Embryonic facial prominence (tissue), 1 donor: ENCODE data around the gene SGCD.
"Not testable (repeated sequence)": the region's sequence is repeated elsewhere in the genome, so short reads cannot be mapped to it uniquely, and the experiment has no call there.

ENCODE experiments used
- DNase-seq: peaks from one replicate; pipeline ENCODE4 v3.0.0-alpha.2; 2016; ENCODE audit errors: extremely low spot score

SGCD gene

DNA sequence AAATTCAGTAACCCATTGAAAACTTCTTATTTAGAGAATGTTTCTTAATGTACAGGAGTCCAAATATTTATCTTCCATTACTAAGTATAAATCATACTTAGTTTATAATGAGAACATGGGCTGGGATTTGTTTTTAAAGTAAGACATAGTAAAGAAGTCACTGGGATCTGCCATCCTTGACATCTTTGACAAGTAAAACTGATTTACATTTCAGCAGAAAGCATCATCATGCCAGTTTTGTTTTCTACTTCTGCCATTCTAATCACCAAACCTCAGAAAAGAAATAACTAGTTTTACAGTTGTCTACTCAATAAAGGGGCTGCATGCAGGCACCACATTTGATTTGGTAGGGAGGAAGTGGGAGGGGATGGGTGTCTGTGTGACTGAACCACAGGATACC lies 301.5 kb downstream of the SGCD start:
- no peak for DNase-seq

DNA sequence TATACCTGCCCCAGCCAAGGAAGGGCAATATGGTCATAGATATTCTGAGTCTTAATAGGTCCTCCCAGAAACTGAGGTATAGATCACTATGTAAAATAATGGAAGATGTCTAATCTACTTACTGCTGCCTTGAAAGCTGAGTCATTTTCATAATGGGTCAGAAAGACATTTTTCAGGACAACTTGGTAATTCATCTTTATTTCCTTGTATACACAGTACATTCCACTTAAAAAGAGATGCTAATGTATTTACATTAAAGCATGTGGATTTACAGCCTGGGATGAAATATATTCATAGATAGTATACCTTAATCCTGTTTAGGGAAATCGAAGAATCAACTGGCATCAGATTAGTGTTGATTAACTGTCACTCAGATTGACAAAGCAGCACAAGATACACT lies 304.0 kb downstream of the SGCD start:
- no peak for DNase-seq

DNA sequence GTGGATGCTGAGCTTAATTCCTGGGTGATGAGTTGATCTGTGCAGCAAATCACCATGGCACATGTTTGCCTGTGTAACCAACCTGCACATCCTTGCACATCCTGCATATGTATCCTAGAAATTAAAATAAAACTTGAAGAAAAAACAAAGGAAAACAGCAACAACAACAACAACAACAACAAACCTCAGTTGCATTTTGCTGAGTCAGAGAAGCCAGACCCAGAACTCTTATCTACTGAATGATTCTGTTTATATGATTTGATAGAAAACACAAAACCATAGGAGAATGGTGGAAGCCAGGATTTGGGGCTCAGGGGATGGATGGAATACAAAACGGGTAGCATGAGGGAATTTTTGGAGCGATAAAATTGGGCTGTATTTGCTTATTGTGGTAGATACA lies 307.3 kb downstream of the SGCD start:
- DNase-seq: no peak

DNA sequence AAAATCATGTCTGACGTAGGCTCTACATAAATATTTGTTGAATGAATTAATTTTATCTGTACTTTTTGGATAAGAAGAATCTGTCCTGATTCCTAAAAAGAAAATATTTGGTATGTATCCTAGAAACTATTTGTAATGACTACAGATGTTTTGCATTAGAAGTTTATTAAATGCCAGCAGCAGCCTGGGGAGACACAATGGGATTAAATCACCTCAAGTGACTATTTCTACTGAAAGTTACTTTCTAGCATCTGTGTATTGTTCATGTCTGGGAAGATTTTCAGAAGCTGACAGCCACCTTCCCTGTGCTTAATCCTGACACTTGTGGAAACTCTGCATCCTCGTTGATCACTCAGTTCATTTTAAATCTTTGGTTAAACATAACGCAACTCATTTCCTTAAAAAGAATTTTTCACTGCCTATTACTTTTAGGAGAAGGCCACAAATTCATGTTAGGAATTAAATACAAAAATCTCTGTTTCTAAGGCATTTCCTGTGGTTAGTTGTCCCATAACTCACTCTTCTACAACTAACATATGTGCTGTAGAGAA lies 313.8 kb downstream of the SGCD start:
- DNase-seq: peak; percentile 66

DNA sequence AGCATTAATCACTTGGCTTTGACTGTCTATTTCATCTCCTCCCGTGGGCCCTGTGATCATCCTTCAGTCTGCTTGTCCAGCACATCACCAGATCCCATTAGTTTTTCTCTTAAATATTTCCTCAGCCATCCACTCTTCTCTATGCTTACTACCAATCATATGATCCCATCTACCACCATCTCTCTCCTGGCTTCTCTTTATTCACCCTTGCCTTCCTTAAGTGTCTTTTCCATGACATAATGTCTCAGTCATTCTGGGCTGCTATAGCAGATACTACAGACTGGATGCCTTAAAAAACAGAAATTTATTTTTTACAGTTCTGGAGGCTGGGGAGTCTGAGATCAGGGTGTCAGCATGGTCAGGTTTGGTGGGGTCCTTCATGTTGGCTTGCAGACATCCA lies 314.7 kb downstream of the SGCD start:
- DNase-seq: no peak

DNA sequence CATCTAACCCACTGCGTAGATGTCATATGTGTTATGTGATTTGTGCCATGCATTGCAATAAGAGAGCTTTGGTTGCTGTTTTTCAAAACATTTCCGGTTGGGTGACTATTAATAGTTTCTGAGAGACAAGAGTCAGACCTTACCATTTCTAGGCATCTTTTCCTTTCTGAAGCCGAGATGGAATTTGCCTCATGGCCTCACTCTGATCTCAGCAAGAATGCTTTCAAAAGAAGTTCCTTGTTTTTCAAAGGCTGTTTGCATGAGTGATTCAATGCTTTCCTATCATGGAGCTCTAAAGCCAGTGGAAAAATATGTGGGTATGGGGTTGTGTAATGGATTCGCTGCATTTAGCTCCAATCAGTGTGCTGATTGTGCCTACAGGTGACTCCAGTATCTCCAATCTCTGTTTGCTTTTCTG lies 320.1 kb downstream of the SGCD start:
- DNase-seq: no peak

DNA sequence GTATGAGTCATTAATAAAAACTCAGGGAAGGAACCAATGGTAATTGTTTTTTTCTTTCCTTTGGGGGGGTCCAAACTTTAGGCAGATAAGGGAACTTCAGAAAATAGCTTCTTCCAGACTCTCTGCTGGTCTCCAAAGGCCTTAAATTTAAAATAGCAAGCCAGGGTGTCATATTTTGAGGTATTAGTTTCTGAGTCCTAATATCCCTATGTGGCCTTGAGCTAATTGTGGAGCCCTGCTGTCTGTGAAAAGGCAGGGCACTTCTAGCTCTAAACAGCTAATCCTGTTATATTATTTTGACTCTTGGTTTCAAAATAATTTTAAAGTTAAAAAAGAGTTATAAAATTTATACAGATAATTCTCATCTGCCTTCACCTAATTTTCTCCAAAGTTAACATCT lies 327.5 kb downstream of the SGCD start:
- DNase-seq: no peak

DNA sequence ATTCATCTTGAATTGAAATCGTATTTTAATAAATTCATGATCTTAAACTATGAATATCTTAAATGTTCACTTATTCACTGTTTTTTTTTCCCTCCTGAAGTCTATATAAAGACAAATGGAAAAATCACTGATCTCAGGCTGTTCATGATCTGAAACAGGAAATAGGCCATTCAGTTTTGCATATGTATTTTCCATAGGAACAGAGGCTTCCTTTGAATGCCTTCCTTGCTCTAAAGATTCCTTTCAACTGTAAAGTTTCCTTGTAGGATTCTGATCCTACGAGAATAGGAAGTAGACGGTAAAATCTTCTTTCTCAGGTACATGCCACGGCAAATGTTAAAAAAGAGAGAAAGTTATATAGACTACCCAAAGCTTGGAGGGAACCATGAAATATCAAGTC lies 328.8 kb downstream of the SGCD start:
- no peak for DNase-seq

DNA sequence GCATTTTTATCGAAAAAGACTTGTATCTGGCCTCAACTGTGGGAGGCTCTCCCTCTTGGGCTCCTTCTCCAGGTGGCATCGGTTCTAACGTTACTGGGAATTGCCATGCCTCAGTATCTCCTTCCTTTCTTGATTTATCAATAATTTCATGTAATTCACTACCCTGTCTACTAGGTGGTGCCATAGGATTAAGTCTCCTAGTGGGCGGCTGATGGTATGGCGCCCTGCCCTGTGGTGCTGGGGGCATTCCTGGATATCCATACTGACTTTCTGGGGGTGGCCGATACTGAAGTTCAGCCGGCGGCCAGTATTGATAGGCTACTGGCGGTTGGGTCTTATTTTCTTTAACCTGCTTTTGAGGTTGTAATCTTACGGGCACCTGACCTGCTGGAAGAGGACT lies 337.9 kb downstream of the SGCD start:
- DNase-seq: not testable (repeated sequence)

DNA sequence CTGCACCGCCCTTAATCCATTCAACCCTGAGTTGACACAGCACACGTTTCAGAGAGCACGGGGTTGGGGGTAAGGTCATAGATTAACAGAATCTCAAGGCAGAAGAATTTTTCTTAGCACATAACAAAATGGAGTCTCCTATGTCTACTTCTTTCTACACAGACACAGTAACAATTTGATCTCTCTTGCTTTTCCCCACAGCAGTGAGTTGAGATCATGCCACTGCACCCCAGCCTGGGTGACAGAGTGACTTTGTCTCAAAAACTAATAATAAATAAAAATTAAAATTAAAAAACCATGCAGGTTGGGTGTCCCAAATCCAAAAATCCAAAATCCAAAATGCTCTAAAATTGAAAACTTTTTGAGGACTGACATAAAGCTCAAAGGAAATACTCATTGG lies 339.7 kb downstream of the SGCD start:
- not testable (repeated sequence) for DNase-seq

DNA sequence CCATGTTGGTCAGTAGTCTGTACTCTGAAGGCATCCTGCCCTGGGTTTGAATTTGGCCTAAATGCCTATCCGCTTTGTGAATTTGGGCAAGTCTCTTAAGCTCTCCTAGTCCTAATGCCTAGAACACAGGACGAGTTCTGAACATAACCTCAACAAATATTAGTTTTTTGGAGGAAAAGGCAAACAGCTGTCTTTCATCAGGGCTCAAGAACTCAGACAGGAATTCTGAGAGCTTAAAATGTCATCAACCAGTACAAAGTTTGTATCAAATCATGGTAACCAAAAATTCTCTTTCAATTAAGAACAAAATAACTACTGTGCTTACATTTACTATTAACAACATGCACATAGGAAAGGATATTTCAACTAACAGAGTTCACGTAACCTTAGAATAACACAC lies 340.7 kb downstream of the SGCD start:
- DNase-seq: no peak

DNA sequence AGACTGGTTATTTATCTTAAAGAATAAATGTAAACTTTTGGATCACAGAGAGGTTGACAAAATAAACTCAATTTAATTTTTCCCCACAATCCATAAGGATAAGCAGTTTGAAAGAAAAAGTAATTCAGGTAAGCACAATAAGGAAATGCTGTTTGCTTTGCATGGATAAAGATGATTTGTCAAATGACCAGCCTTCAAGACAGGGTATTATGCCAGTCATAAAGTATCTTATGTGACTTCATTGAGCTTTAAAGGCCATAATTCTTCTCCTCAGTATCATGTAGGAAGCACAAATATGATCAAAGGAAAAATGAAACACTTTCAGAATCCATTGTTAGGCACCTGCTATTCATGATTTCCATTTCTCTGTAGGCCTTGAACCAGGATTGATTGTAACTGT lies 342.5 kb downstream of the SGCD start:
- DNase-seq: no peak

DNA sequence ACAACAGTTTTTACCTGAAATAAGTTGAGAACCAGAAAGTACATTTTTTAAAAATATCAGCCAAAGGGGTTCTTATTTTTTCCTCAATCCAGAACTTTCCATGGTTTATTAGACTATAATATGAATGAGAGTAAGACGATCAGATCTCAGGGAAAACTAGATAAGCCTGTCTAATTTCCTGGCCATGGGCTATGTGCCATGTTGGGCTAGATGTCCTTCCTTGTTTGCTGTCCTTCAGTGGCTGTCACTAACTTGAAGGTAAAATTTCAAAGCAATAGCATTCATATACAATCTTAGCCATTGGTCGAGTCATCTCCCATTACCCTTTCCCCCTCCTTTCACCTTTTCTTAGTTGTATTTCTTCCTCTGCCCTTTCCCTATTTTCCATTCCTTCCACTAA lies 343.7 kb downstream of the SGCD start:
- no peak for DNase-seq

DNA sequence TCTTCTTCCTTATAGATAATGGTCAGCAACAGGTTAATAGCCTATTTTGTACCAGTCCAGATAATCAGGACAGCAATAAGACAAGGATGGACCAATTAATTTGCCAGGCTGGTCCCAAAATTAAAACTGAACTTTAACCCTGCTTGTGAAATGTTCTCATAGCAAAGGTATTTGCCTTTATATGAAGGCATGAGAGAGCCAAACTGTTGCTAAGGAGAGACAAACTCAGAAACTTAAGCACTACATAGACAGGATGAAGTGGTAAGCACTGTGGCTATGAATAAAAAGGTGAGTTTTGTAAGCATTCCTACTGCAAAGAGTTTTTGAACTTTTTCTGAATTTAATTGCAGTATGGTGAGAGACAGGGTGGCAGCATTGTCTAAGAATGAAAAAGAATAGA lies 348.4 kb downstream of the SGCD start:
- no peak for DNase-seq

DNA sequence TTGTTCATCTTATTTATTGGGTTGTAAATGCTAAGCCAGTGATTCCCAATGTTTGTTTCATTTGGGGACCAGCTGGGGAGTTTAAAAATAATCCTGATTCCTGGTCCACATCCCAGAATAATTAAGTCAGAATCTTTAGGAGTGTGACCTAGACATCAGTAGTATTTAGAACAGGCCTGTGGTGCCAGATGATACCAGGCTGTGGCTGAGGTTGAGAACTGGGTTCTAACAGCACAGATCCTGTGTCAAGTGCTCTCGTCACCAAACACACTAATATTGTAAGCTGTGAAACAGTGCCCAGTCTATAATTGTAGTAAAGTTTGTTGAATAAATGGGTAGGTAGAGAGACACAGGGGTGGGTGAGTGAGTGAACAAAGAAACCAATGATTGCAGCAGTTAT lies 351.0 kb downstream of the SGCD start:
- DNase-seq: no peak

DNA sequence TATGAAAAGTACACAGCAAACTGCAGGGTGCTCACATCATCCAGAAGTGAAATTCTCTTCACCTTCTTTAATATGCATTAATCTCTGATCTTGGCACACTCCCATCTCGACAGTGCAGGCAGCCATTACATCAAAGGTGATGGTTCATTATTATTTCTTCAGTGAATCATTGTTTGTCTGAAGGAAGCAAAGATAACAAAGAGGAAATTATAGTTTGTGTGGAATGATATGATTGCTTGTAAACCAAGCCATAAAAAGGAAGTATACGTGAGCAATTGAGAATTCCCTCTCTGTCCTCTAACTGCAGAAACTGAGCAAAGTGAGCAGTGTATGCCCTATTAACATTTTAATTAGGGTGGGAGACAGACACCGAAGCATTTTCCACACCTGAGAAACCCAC lies 351.5 kb downstream of the SGCD start:
- DNase-seq: no peak

DNA sequence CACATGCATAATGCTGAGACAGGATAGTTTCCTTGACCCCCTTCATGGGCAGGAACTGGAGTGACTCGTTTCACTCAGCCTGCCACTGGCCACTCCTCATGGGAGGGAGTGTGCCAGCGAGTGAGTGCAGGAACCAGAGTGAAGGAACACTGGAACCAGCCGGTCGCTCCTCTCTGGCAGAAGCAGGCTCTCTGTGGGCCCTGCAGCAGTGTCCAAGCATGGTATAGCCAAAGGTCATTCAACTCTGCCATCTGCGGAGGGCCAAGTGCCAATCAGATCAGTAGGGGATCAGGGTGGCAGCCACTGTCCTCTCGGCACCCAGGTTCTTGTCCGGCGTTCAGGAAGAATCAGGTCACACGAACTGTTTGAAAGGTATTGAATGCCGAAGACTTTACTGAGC lies 353.9 kb downstream of the SGCD start:
- DNase-seq: no peak

DNA sequence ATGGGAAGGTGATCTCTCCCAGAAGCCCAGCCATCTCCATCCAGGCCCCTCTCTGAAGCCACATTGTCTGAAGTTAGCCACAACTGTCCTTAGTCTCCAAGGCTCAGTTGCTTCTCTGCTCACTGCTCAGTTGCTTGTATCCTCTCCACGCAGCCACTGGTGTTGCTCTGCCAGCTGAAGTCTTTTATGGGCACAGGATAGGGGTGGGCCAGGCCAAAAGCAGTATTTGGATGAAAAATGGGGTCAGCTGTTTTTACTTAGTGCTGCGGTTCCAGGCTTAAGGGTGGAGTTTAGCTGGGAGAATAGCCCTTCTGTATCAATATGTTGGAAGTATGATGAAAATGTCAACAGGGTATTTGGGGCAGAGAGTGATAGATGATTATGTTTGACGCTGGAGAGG lies 354.3 kb downstream of the SGCD start:
- no peak for DNase-seq

DNA sequence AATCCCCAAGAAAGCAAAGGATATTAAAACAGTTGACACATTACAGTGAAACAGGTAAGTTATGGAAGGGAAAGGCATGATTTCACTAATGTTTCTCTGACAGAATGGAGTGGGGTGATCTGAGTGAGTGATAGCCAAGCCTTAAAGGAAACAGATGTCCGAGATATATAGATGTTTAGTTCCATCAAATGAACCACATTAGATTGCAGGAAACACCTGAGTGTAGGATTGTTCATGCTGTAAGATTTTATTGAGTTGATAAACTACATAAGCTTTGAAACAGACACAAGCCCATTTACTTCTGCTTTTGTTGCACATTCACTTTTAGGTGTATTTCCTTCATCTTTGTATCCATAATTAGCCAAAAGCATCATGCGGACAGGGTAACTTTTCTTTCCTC lies 356.0 kb downstream of the SGCD start:
- no peak for DNase-seq

DNA sequence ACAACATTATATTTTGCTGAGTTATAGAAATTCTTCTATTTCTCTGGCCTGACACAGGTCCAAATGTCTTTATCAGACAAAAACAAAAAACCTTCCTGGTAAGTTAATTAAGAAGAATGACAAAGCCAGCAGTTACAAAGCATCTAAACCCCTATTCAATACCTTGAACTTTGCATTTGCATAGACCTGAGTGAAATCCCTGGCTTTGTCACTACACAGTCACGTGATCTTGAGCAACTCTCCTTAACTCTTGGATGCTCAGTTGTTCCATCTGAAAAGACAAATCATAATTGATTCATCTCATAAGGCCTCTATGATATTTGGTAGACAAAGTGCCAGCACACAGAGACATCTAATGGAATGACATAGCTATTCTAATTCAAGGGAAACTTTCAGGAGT lies 356.5 kb downstream of the SGCD start:
- DNase-seq: no peak

DNA sequence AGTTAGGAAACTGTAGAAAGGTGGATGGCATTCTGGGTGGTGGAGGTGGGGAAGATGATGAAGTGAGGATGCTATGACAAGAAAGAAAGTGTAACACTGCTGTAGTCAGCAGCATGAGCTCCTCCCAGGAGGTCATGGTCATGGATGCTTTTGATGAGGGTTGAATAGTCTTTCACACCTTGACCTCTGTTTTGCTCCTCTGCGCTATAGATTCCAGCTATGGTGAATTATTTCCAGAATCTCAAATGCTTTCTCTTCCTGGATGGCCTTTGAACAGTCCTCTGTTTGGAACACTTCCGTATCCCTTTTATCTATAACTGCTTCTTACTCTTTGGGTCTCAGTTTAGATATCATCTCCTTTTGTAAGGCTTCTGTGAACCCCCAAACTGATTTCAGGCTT lies 357.3 kb downstream of the SGCD start:
- DNase-seq: no peak

DNA sequence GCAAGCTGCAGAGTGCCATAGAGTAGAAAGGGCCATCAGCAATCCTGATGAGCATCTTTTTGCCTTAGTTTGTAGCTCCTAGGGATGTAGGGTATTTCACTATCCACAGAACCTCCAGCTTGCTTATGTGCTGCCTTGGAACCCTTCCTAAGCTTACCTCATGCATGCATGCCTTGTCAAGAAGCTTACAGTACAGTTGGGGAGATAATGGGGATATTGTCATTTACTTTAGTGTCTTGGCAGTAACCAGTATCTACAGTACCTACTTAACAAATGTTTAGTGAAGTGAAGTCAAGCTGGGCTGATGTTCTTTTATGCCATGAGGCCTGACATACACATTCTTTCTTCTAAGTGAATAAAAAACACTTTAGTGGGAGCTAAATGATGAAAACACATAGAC lies 358.5 kb downstream of the SGCD start:
- no peak for DNase-seq

DNA sequence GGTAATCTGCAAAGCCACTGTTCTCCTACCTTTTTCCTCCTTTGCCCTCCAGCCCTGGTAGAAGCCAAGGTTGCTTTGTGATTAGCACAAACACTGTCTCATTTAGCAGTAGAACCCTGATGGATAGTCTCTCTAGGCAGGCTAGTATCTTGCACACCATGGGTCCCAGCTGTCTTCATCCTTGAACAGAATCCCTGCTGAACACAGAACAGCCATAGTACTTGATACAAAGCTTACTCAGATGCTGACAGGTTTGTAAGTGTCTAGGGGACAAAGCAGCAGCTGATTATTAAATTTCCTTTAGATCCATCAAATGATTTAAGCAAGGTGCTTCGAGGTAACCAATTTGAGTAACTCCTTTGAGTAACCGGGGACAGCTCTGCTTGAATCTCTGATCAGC lies 359.4 kb downstream of the SGCD start:
- DNase-seq: no peak

DNA sequence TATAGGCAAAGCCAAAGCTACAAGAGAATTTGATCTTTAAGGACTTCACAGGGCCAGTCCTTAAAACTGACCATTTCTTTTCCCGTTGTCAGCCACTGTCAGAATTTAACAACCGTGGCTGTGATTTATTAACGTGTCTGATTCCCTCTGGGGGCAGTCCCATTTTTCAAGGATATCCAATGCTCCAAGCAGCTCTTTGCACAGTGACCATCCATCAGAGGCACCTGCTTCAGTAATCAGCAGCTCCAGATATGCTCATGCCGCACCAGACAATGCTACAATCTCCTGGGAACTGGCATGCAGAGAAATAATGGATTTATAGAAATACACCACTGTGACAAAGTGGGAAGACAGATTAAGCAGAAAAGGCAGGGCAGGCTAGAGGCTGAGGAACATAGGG lies 359.8 kb downstream of the SGCD start:
- DNase-seq: no peak

DNA sequence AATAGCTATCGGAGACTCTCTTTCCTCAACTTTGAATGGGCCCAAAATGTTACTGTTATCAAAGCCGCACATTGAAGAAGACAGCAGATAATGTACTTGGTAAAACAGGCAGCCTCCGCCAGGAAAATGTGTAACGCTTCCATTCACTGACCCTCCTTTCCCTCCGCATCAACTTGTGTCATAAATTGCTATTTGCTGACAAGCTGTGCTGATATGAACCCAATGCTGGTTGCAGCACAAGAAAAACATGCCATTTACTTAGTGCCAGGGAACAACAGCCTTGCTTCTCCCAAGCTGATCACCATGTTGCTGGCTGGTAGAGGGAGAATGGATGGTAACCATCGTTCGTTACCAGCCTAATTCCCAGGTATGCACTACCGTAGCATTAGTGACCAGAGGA lies 360.6 kb downstream of the SGCD start:
- no peak for DNase-seq
